Lung (tissue), 12 donors: ENCODE data around the gene TERF2IP. TPM values are rescaled to one million over a fixed set of nuclear protein-coding genes. Genes with fewer than 3 reads are reported as not detected.

Source experiments
- ATAC-seq: fragments of 200-7000 bp; cut with Tn5 transposase; one replicate; pipeline ENCODE4 v1.9.1; 2020; ENCODE audit warnings: moderate number of reproducible peaks; ENCODE audit not compliant: insufficient read depth, low FRiP score
- DNase-seq, 3 donors: peaks; one replicate each; pipeline ENCODE4 v3.0.0-alpha.2; 2013 to 2017
- H3K27ac ChIP-seq, 2 donors: one replicate each; pipeline ENCODE4 v1.5.1; 2013; ENCODE audit warnings: mild to moderate bottlenecking in 2 of 2, moderate library complexity in 2 of 2, control low read depth in 1 of 2, inconsistent platforms in 1 of 2, low read depth in 1 of 2, low read length in 1 of 2
- H3K27me3 ChIP-seq, 3 donors: one replicate each; pipeline ENCODE4 v1.5.1; 2013; ENCODE audit warnings: low read length in 2 of 3; ENCODE audit not compliant: control insufficient read depth in 3 of 3, insufficient read depth in 3 of 3
- H3K36me3 ChIP-seq, 4 donors: one replicate each; pipeline ENCODE4 v1.5.1; 2013; ENCODE audit warnings: low read length in 4 of 4, mild to moderate bottlenecking in 1 of 4, moderate library complexity in 1 of 4; ENCODE audit not compliant: control insufficient read depth in 4 of 4, insufficient read depth in 4 of 4
- H3K4me1 ChIP-seq, 5 donors: one replicate each; pipeline ENCODE4 v1.5.1; 2013; ENCODE audit warnings: low read length in 5 of 5, mild to moderate bottlenecking in 2 of 5, moderate library complexity in 1 of 5; ENCODE audit not compliant: control insufficient read depth in 5 of 5, insufficient read depth in 5 of 5
- H3K4me3 ChIP-seq: one replicate; pipeline ENCODE4 v1.5.1; 2013; ENCODE audit warnings: mild to moderate bottlenecking, control low read depth, moderate library complexity
- H3K9ac ChIP-seq, 2 donors: one replicate each; pipeline ENCODE4 v1.5.1; 2013; ENCODE audit warnings: low read length in 2 of 2, control low read depth in 1 of 2; ENCODE audit not compliant: insufficient read depth in 1 of 2
- H3K9me3 ChIP-seq, 4 donors: one replicate each; pipeline ENCODE4 v1.5.1; 2013; ENCODE audit warnings: low read length in 3 of 4, mild to moderate bottlenecking in 1 of 4, moderate library complexity in 1 of 4; ENCODE audit not compliant: control insufficient read depth in 4 of 4, insufficient read depth in 3 of 4
- CTCF ChIP-seq: IDR thresholded peaks from 2 replicates; pipeline ENCODE4 v1.5.1; 2012; ENCODE audit warnings: mild to moderate bottlenecking; ENCODE audit errors: control extremely low read depth, extremely low read depth
- WGBS, 2 donors: extraction: QIAGEN DNeasy Blood & Tissue Kit; methylation state at CpG; one replicate each; pipeline ENCODE4 v1.1.7; 2013; 5-methylcytosine and 5-hydroxymethylcytosine counted together
- polyA plus RNA-seq, 2 donors: library from polyadenylated mRNA; stranded (reverse); fragments of 200-250 nt; gene quantifications; one replicate each; pipeline ENCODE4 v1.2.1, GENCODE V29; 2013
- total RNA-seq, 2 donors: library from RNA; depleted of rRNA in 1 of 2; stranded (reverse); fragments of >200 nt in 1 of 2; gene quantifications; one replicate each; pipeline ENCODE4 v1.2.1, GENCODE V29; 2014 to 2021
- donor health status: control.
- donor health status: control.
- donor health status: Bipolar disorder and iron deficiency.
- donor health status: healthy.
- donor health status: DM: yes; HTN: yes; CAD: no.

Gene TERF2IP
- total and polyA plus RNA-seq, 4 donors, result 47.7 to 73.8 (median 51.6) TPM

GRCh38 chr16:75697571-75697970, 50.0 kb downstream of the TERF2IP start:
- TF ChIP-seq CTCF, result no peak
- WGBS, 2 donors, result 92 to 98% methylated on average over 5 of the region's 5 CpGs
- Histone ChIP-seq H3K27ac (no peak overlapping the region), H3K4me1 (no peaks in the 10 kb centered on the region), H3K9me3 (no peaks in the 10 kb centered on the region), H3K27me3 (no peaks in the 10 kb centered on the region), H3K4me3 (no peak overlapping the region), H3K9ac (no peak overlapping the region), H3K36me3 (no peaks in the 10 kb centered on the region)
- DNase-seq (no peak), ATAC-seq (no peak)

- Histone ChIP-seq H3K4me1 (no peaks in the 10 kb centered on the region), H3K27me3 (no peaks in the 10 kb centered on the region), H3K9ac (no peak within 1 kb of the TSS), H3K9me3 (no peaks in the 10 kb centered on the region), H3K4me3 (no peak within 1 kb of the TSS), H3K27ac (no peak within 1 kb of the TSS), H3K36me3 (no peaks in the 10 kb centered on the region)
- no peak for DNase-seq
- WGBS, 2 donors, result 85 to 95% methylated on average over 5 of the region's 5 CpGs
- no peak for ATAC-seq
- TF ChIP-seq CTCF, result no peak
Observed at GRCh38 chr16:75701361-75701760, 53.8 kb downstream of the TERF2IP start, which contains the start of gene DUXB. Gene DUXB (minus strand): TSS chr16:75701461. CDS start chr16:75701418, 43 bp downstream.

- Histone ChIP-seq H3K9ac (no peak overlapping the region), H3K4me1 (no peaks in the 10 kb centered on the region), H3K4me3 (no peak overlapping the region), H3K27ac (no peak overlapping the region), H3K36me3 (no peaks in the 10 kb centered on the region), H3K27me3 (no peaks in the 10 kb centered on the region), H3K9me3 (no peaks in the 10 kb centered on the region)
- no peak for DNase-seq
- WGBS, 2 donors, result 74 to 83% methylated on average over 2 of the region's 2 CpGs
- ATAC-seq, result no peak
- TF ChIP-seq CTCF, result no peak
Observed at GRCh38 chr16:75702242-75702641, 54.7 kb downstream of the TERF2IP start.

GRCh38 chr16:75703306-75703705, 55.7 kb downstream of the TERF2IP start:
- H3K36me3 ChIP-seq, result no peaks in the 10 kb centered on the region
- H3K9ac ChIP-seq, result no peak overlapping the region
- H3K4me1 ChIP-seq, result no peaks in the 10 kb centered on the region
- H3K4me3 ChIP-seq, result no peak overlapping the region
- DNase-seq (no peak), ATAC-seq (no peak)
- WGBS, 2 donors, result 94 to 98% methylated on average over 4 of the region's 4 CpGs
- no peak overlapping the region for H3K27ac ChIP-seq
- H3K27me3 ChIP-seq, result no peaks in the 10 kb centered on the region
- no peak for TF ChIP-seq CTCF
- no peaks in the 10 kb centered on the region for H3K9me3 ChIP-seq
